ENCODE data around the gene TUBB1. TPM values are rescaled to one million over a fixed set of nuclear protein-coding genes. Genes with fewer than 3 reads are reported as not detected.

TUBB1 gene
- total RNA-seq, 1 donor, result 4.0 TPM

DNA sequence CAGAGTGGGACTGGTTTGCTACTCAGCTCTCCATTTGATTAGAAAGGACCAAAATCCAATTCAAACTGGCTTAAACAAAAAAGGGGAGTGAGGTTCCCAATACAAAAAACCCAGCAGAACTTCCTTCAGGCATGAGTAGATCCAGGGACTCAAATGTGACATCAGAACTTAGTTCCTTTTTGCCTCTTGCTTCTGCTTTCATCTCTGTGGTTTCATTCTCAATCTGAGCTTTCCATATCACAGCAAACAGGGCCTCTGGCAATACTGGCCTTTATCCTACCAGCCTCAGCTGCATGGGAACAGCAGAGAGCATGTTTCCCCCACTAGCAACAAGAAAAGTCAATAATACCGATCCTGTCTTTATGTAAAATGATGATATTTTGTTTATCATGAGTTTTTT is 52.0 kb downstream of the TUBB1 start:
- peak in 1 of 3 donors; percentile 25 for DNase-seq (ENCODE audit: low read depth in 2 of 3, low spot score in 2 of 3)

GRCh38 chr20:59073582-59073981 is 54.4 kb downstream of the TUBB1 start:
- DNase-seq (ENCODE audit: low read depth in 2 of 3, low spot score in 2 of 3), result no peak

- no peak for DNase-seq (ENCODE audit: low read depth in 2 of 3, low spot score in 2 of 3)
Observed at GRCh38 chr20:59074456-59074855, 55.2 kb downstream of the TUBB1 start.

DNA sequence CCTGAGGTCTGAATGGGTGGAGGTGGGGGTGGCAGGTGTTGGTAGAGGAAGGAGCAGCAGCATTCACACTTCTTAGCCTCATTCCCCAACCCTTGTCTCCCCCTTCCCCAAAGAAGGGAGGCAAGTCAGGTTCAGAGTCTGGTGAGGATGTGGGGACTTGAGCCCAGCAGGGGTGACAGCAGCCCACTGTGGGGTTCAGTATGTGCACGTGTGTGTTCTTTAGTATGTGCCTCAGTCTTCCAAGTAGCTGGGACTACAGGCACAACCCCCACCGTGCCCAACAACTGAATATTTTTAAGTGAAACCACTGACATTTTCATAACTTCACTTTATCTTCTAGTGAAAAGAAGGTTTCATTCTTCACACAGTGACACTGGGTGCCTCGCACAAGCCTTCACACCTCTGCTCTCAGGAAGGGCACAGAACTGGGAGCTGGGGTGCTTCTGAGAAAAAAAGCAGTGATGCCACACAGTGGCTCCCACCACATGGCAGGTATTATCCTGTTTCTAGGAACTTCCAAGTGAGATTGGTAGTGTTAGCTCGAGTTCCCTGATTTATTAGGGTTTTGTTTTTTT is 56.8 kb downstream of the TUBB1 start:
- DNase-seq (ENCODE audit: low read depth in 2 of 3, low spot score in 2 of 3), result no peak

Other genes starting within 250 kb of the TUBB1 start
- under 0.01 TPM for gene GNAS-AS1, start 168.5 kb upstream of the TUBB1 start, total RNA-seq
- 940 TPM for gene GNAS, start 166.7 kb upstream of the TUBB1 start, total RNA-seq
- 54.9 TPM for gene NELFCD, start 38.2 kb upstream of the TUBB1 start, total RNA-seq
- 91.0 TPM for gene CTSZ, start 12.2 kb upstream of the TUBB1 start, total RNA-seq
- gene ATP5F1E, start 12.9 kb downstream of the TUBB1 start, total RNA-seq, result 6.7 TPM
- 21.5 TPM for gene PRELID3B, start 23.4 kb downstream of the TUBB1 start, total RNA-seq
- gene ZNF831, start 144.4 kb downstream of the TUBB1 start, total RNA-seq, result 0.81 TPM